Activated T-cell treated with anti-CD3 and anti-CD28 coated beads, Interleukin-2, amount 50 U/mL, for 72 hours (primary cell): Measurements from ENCODE around the gene MRPL16. TPM values are rescaled to one million over a fixed set of nuclear protein-coding genes. Genes with fewer than 3 reads are reported as not detected.

Experiments used
- ATAC-seq, 2 donors: fragments of 150-1000 bp; cut with Tn5 transposase; replicated peaks in 1 of 2; 2 replicates each; pipeline ENCODE4 v1.10.0; 2021; ENCODE audit warnings: moderate library complexity in 2 of 2, mild to moderate bottlenecking in 1 of 2
- DNase-seq, 2 donors: peaks; one replicate each; pipeline ENCODE4 v3.0.0; 2021 to 2022; ENCODE audit warnings: mixed read lengths in 1 of 2
- H3K27ac Mint-ChIP-seq: one replicate; pipeline ENCODE4 v1.8.0; 2022; ENCODE audit warnings: mild to moderate bottlenecking, moderate library complexity, mixed read lengths
- H3K27me3 Mint-ChIP-seq: one replicate; pipeline ENCODE4 v1.8.0; 2022; ENCODE audit warnings: low read depth, mixed read lengths
- H3K36me3 Mint-ChIP-seq, 2 donors: one replicate each; pipeline ENCODE4 v1.8.0; 2022; ENCODE audit warnings: mixed read lengths in 2 of 2, mild to moderate bottlenecking in 1 of 2; ENCODE audit not compliant: insufficient read depth in 2 of 2
- H3K4me1 Mint-ChIP-seq: one replicate; pipeline ENCODE4 v1.8.0; 2022; ENCODE audit warnings: low read depth, mixed read lengths
- H3K4me3 Mint-ChIP-seq, 2 donors: one replicate each; pipeline ENCODE4 v1.8.0; 2022; ENCODE audit warnings: mild to moderate bottlenecking in 2 of 2, mixed read lengths in 2 of 2, moderate library complexity in 2 of 2
- H3K9me3 Mint-ChIP-seq, 2 donors: one replicate each; pipeline ENCODE4 v1.8.0; 2022; ENCODE audit warnings: mixed read lengths in 2 of 2
- total RNA-seq, 2 donors: library from RNA; stranded (reverse); gene quantifications; one replicate each; pipeline ENCODE4 v1.2.3, GENCODE V29; 2022

The MRPL16 gene
- total RNA-seq, 2 donors from 2014 or later, result 53.8 to 58.0 TPM

DNA sequence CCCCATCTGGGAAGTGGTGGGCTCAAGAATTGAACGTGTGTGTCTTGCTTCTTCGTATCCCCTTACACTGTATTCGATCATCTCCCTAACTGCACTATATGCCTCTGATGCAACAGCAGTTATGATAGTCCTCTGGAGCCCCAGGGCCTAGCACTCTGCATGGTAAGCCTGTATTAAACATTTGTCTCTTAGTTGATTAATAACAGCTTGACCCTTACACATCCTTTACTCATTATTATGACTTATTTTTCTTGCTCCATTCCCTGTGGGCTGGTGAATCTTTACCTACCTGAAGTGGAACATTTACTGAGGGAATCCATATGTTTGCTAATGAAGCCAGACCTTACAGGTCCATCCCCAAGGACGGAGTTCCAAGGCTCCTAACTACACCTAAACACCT is 49.8 kb downstream of the MRPL16 start:
- ATAC-seq (no peak), DNase-seq (no peak)
- Mint-ChIP-seq H3K9me3 (no peaks in the 10 kb centered on the region), H3K36me3 (no peaks in the 10 kb centered on the region), H3K27me3 (peaks cover 8% of the 10 kb centered on the region), H3K4me3 (no peak overlapping the region), H3K4me1 (peaks cover 13% of the 10 kb centered on the region), H3K27ac (no peak overlapping the region)

DNA sequence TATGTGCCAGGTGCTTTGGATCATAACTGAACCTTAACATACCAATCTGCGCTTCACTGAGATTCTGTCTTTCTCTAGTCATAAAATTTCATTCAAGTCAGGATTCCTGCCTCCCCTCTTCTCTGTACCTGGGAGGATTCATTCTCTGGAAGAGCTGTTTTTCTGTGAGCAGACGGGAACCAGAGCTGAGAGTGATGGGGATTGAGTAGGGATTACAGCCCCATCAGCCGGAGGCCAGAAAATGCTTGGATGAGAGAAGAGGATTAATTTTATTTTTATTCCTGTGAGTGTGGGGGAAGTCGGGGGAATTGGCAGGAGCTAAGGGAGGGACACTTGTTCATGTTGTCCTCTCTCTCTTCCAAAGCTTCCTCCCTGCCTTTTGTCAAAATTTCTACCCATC is 50.7 kb downstream of the MRPL16 start:
- no peak for ATAC-seq
- Mint-ChIP-seq H3K9me3 (no peaks in the 10 kb centered on the region), H3K4me1 (peaks cover 16% of the 10 kb centered on the region), H3K27me3 (peaks cover 8% of the 10 kb centered on the region), H3K4me3 (no peak overlapping the region), H3K36me3 (no peaks in the 10 kb centered on the region), H3K27ac (no peak overlapping the region)
- no peak for DNase-seq

DNA sequence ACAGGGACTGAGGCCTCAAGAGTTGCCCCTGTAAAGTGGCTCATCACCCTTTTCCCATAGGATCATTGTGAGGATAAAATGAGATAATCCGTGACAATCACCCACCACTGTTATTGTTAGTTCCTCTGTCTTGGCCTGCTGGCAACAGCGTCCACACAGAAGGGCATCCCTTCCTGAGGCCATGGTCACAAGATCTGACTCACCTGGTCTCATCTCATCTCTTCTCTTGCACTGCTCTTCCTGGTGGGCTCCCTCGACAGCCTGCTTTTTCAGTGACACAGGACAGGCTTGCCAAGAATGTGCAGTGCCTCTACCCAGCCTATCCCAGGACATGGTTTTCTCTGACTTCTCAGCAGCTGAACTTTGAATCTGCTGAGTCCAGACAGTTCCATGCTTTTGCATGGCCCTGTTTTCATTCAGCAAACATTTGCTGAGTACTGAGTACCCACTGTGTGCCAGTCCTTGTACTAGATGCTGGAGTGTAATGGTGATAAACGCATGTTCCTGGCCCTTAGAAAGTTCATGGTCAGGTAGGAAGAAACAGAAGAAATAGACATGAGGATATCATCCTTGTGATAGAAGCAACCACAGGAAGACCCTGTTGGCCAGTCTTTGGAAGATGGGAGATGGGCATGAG is 52.1 kb downstream of the MRPL16 start:
- Mint-ChIP-seq H3K36me3 (peaks cover 0 to 3% of the 10 kb centered on the region in 2 donors), H3K27me3 (peaks cover 8% of the 10 kb centered on the region), H3K4me1 (peaks cover 27% of the 10 kb centered on the region), H3K27ac (no peak overlapping the region), H3K9me3 (no peaks in the 10 kb centered on the region), H3K4me3 (no peak overlapping the region)
- DNase-seq (no peak), ATAC-seq (no peak)

DNA sequence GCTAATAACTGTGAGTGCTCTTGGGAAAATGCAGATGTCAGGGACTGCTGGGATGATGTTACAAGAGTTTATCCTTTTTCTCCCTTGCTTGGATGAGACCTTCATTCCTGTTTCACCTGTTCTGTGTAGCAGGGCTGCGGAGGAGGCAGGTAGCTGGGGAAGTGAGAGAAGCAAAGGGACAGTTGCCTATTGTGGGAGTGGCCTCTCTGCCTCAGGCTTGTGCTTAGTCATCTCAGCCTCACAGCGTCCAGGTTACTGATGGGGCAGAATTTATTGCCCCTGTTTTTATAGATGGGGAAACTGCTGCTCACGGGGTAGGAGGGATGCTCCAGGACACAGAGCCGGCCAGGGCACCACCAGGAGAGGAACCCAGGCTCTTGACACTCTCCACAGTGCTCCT is 53.7 kb downstream of the MRPL16 start:
- DNase-seq, result no peak
- Mint-ChIP-seq H3K27ac (no peak overlapping the region), H3K36me3 (peaks cover 0 to 3% of the 10 kb centered on the region in 2 donors), H3K9me3 (no peaks in the 10 kb centered on the region), H3K4me1 (peaks cover 27% of the 10 kb centered on the region), H3K27me3 (peaks cover 8% of the 10 kb centered on the region), H3K4me3 (peak overlapping the region in 1 of 2 donors; percentile 81)
- ATAC-seq, result no peak

DNA sequence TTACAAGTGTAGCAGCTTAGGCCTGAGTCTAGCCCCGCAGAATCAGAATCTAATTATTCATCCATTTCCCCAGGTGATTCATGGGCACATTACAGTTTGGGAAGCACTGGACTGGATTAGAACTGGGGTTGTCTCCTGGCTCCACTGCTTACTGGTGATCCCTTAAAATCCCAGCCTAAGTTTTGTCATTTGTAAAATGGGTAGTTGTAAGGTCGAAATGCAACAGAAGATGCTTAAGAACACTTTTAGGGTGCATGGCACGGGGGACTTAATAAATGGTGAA is 54.1 kb downstream of the MRPL16 start:
- H3K4me3 Mint-ChIP-seq, result peak overlapping the region; percentile 81 to 85
- no peak for ATAC-seq
- H3K4me1 Mint-ChIP-seq, result peaks cover 27% of the 10 kb centered on the region
- peaks cover 0 to 3% of the 10 kb centered on the region in 2 donors for H3K36me3 Mint-ChIP-seq
- peaks cover 8% of the 10 kb centered on the region for H3K27me3 Mint-ChIP-seq
- H3K27ac Mint-ChIP-seq, result no peak overlapping the region
- DNase-seq, result no peak
- no peaks in the 10 kb centered on the region for H3K9me3 Mint-ChIP-seq

Other genes starting within 250 kb of the MRPL16 start
- 10 to 100 TPM; 61.9 to 67.4 TPM for gene OSBP, start 195.0 kb downstream of the MRPL16 start, total RNA-seq
- gene PATL1, start 141.7 kb downstream of the MRPL16 start, total RNA-seq, result 10 to 100 TPM; 70.9 to 75.1 TPM
- gene OR10V1, start 96.9 kb downstream of the MRPL16 start, total RNA-seq, result not detected
- 10 to 100 TPM in 1 of 2 donors, 1 to 10 TPM in 1; 6.9 to 12.9 TPM for gene STX3, start 55.4 kb downstream of the MRPL16 start, total RNA-seq
- gene CBLIF, start 34.7 kb upstream of the MRPL16 start, total RNA-seq, result not detected
- gene TCN1, start 55.7 kb upstream of the MRPL16 start, total RNA-seq, result not detected
- not detected for gene OOSP3, start 68.0 kb upstream of the MRPL16 start, total RNA-seq
- not detected for gene OOSP1, start 127.7 kb upstream of the MRPL16 start, total RNA-seq
- not detected for gene OOSP4A, start 153.3 kb upstream of the MRPL16 start, total RNA-seq
- gene OOSP4B, start 206.4 kb upstream of the MRPL16 start, total RNA-seq, result not detected
- not detected for gene OOSP2, start 229.6 kb upstream of the MRPL16 start, total RNA-seq
- gene MS4A3, start 245.9 kb upstream of the MRPL16 start, total RNA-seq, result not detected